DND-41 (cell line): ENCODE measurements around the gene GPD1.

Experiments
- CTCF ChIP-seq: IDR thresholded peaks from 2 replicates; pipeline ENCODE4 v1.5.1; 2012; ENCODE audit warnings: borderline replicate concordance, low read length, moderate library complexity, mild to moderate bottlenecking; ENCODE audit not compliant: poor library complexity, severe bottlenecking; ENCODE audit errors: extremely low read depth
- EZH2 ChIP-seq: IDR thresholded peaks from 3 replicates; pipeline ENCODE4 v1.6.1; 2012; ENCODE audit warnings: borderline replicate concordance, low read depth, mild to moderate bottlenecking, moderate library complexity, low read length, inconsistent platforms; ENCODE audit not compliant: severe bottlenecking

DNA sequence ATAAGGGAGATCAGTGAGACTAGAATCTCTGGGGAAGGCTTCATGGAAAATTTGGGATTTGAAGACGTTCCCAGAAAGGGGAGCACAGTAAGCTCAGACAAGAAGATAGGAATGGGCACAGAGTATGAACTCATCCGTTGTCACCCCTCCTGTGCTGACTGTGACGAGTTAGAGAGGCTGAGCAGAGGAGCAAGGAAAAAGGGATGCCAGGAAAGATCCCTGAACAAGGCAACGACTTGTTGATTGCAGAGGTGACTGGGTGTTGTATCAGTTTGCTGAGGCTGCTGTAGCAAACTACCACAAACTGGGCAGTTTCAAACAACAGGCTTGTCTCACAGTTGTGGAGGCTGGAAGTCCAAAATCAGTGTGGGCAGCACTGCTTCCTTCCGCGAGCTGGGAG is 5.9 kb upstream of the GPD1 start:
- TF ChIP-seq CTCF (no peak), EZH2 (no peak)
